Breast epithelium (tissue), 3 donors: ENCODE results near the gene SH3GL2.

Experiments
- CTCF ChIP-seq, 3 donors: fragments of 450-650 bp; IDR thresholded peaks; one replicate each; pipeline ENCODE4 v1.5.1; 2016 to 2017; ENCODE audit warnings: antibody characterized with exemption in 3 of 3, mild to moderate bottlenecking in 3 of 3, moderate library complexity in 3 of 3
- POLR2A ChIP-seq: fragments of 450-650 bp; IDR thresholded peaks from one replicate; pipeline ENCODE4 v1.6.1; 2016; ENCODE audit warnings: antibody characterized with exemption, mild to moderate bottlenecking, moderate library complexity

DNA sequence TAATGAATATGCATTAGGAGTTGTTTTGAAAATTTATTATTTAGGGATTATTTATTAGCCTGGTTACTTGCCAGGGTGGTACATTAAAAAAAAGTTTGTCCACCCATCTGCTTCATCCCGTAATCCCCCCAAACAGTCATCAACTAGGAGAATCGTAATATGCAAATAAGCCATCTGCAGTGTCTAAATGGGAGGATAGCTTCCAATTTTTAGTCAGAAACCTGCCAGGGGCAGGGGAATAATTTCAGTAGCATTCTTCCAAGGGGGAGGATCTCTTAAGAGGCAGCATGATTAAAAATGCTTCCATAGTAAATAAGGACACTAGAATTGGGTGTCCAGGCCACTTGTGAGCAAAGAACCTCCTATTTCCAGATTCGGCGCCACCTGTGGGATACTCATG, 43.3 kb downstream of the SH3GL2 start:
- no peak for TF ChIP-seq CTCF (IDR thresholded peaks at IDR 0.05)
- no peak for TF ChIP-seq POLR2A
